Stimulated activated naive B cell treated with anti-CD40 and anti-IgM and Interleukin-4, amounts not matched to agents 10 μg/mL and 1 μg/mL and 100 μg/mL, for 72 hours (primary cell): ENCODE measurements around the gene PLA2G2D.

Source experiments
- ATAC-seq, 2 donors: fragments of 150-1000 bp; cut with Tn5 transposase; replicated peaks; 2 replicates each; pipeline ENCODE4 v1.10.0; 2021; ENCODE audit warnings: moderate library complexity in 1 of 2
- DNase-seq: peaks from one replicate; pipeline ENCODE4 v3.0.0; 2021
- H3K27ac Mint-ChIP-seq: one replicate; pipeline ENCODE4 v1.8.0; 2022; ENCODE audit warnings: mild to moderate bottlenecking, mixed read lengths
- H3K27me3 Mint-ChIP-seq, 2 donors: one replicate each; pipeline ENCODE4 v1.8.0; 2022; ENCODE audit warnings: mixed read lengths in 2 of 2
- H3K36me3 Mint-ChIP-seq, 2 donors: one replicate each; pipeline ENCODE4 v1.8.0; 2022; ENCODE audit warnings: mixed read lengths in 2 of 2, mild to moderate bottlenecking in 1 of 2
- H3K4me1 Mint-ChIP-seq, 2 donors: one replicate each; pipeline ENCODE4 v1.8.0; 2022; ENCODE audit warnings: mixed read lengths in 2 of 2, mild to moderate bottlenecking in 1 of 2
- H3K4me3 Mint-ChIP-seq, 2 donors: one replicate each; pipeline ENCODE4 v1.8.0; 2022; ENCODE audit warnings: mild to moderate bottlenecking in 2 of 2, mixed read lengths in 2 of 2, moderate library complexity in 1 of 2
- H3K9me3 Mint-ChIP-seq, 2 donors: one replicate each; pipeline ENCODE4 v1.8.0; 2022; ENCODE audit warnings: mixed read lengths in 2 of 2, mild to moderate bottlenecking in 1 of 2

PLA2G2D gene

GRCh38 chr1:20114021-20114648 lies 5.2 kb downstream of the PLA2G2D start:
- Mint-ChIP-seq H3K36me3 (no peaks in the 10 kb centered on the region), H3K27ac (no peak overlapping the region), H3K9me3 (no peaks in the 10 kb centered on the region), H3K4me1 (peaks cover 22 to 23% of the 10 kb centered on the region in 2 donors), H3K4me3 (no peak overlapping the region), H3K27me3 (peaks cover 0 to 5% of the 10 kb centered on the region in 2 donors)
- ATAC-seq = no peak
- DNase-seq = no peak

- peaks cover 11 to 13% of the 10 kb centered on the region in 2 donors for H3K4me1 Mint-ChIP-seq
- H3K36me3 Mint-ChIP-seq = no peaks in the 10 kb centered on the region
- DNase-seq = no peak
- H3K27me3 Mint-ChIP-seq = peaks cover 5 to 12% of the 10 kb centered on the region in 2 donors
- no peak overlapping the region for H3K4me3 Mint-ChIP-seq
- ATAC-seq = no peak
- H3K27ac Mint-ChIP-seq = no peak overlapping the region
- H3K9me3 Mint-ChIP-seq = no peaks in the 10 kb centered on the region
Measured at GRCh38 chr1:20112279-20113000, 6.9 kb downstream of the PLA2G2D start.

GRCh38 chr1:20111452-20111851 lies 7.9 kb downstream of the PLA2G2D start:
- Mint-ChIP-seq H3K36me3 (no peaks in the 10 kb centered on the region), H3K4me1 (peaks cover 6 to 8% of the 10 kb centered on the region in 2 donors), H3K4me3 (no peak overlapping the region), H3K9me3 (no peaks in the 10 kb centered on the region), H3K27ac (no peak overlapping the region), H3K27me3 (peaks cover 5 to 16% of the 10 kb centered on the region in 2 donors)
- DNase-seq = no peak
- no peak for ATAC-seq

- H3K4me3 Mint-ChIP-seq = no peak overlapping the region
- DNase-seq (no peak), ATAC-seq (no peak)
- H3K27me3 Mint-ChIP-seq = peaks cover 5 to 18% of the 10 kb centered on the region in 2 donors
- H3K36me3 Mint-ChIP-seq = no peaks in the 10 kb centered on the region
- H3K4me1 Mint-ChIP-seq = peaks cover 6 to 8% of the 10 kb centered on the region in 2 donors
- no peak overlapping the region for H3K27ac Mint-ChIP-seq
- H3K9me3 Mint-ChIP-seq = no peaks in the 10 kb centered on the region
Measured at GRCh38 chr1:20110679-20111078, 8.7 kb downstream of the PLA2G2D start.

GRCh38 chr1:20109223-20109856 lies 10.0 kb downstream of the PLA2G2D start:
- H3K9me3 Mint-ChIP-seq = no peaks in the 10 kb centered on the region
- no peaks in the 10 kb centered on the region for H3K36me3 Mint-ChIP-seq
- DNase-seq (no peak), ATAC-seq (no peak)
- no peak overlapping the region for H3K4me3 Mint-ChIP-seq
- peaks cover 5 to 18% of the 10 kb centered on the region in 2 donors for H3K27me3 Mint-ChIP-seq
- H3K4me1 Mint-ChIP-seq = peaks cover 0 to 6% of the 10 kb centered on the region in 2 donors
- no peak overlapping the region for H3K27ac Mint-ChIP-seq

- Mint-ChIP-seq H3K27me3 (peaks cover 10 to 23% of the 10 kb centered on the region in 2 donors), H3K4me3 (no peak overlapping the region), H3K9me3 (no peaks in the 10 kb centered on the region), H3K4me1 (peaks cover 0 to 6% of the 10 kb centered on the region in 2 donors), H3K27ac (no peak overlapping the region), H3K36me3 (no peaks in the 10 kb centered on the region)
- DNase-seq (no peak), ATAC-seq (no peak)
Measured at GRCh38 chr1:20108366-20109123, 10.8 kb downstream of the PLA2G2D start.

GRCh38 chr1:20107796-20108195 lies 11.5 kb downstream of the PLA2G2D start:
- no peak for ATAC-seq
- no peak overlapping the region for H3K27ac Mint-ChIP-seq
- H3K36me3 Mint-ChIP-seq = no peaks in the 10 kb centered on the region
- H3K9me3 Mint-ChIP-seq = no peaks in the 10 kb centered on the region
- H3K4me3 Mint-ChIP-seq = no peak overlapping the region
- DNase-seq = no peak
- H3K4me1 Mint-ChIP-seq = peaks cover 0 to 3% of the 10 kb centered on the region in 2 donors
- peaks cover 10 to 23% of the 10 kb centered on the region in 2 donors for H3K27me3 Mint-ChIP-seq

GRCh38 chr1:20107351-20107750 lies 12.0 kb downstream of the PLA2G2D start:
- no peak for ATAC-seq
- no peak for DNase-seq
- H3K36me3 Mint-ChIP-seq = no peaks in the 10 kb centered on the region
- H3K27ac Mint-ChIP-seq = no peak overlapping the region
- no peaks in the 10 kb centered on the region for H3K9me3 Mint-ChIP-seq
- H3K4me3 Mint-ChIP-seq = no peak overlapping the region
- H3K27me3 Mint-ChIP-seq = peaks cover 10 to 23% of the 10 kb centered on the region in 2 donors
- peaks cover 0 to 2% of the 10 kb centered on the region in 2 donors for H3K4me1 Mint-ChIP-seq

GRCh38 chr1:20105856-20106255 lies 13.5 kb downstream of the PLA2G2D start:
- no peaks in the 10 kb centered on the region for H3K9me3 Mint-ChIP-seq
- no peak for ATAC-seq
- no peak overlapping the region for H3K27ac Mint-ChIP-seq
- peaks cover 3 to 6% of the 10 kb centered on the region in 2 donors for H3K4me1 Mint-ChIP-seq
- no peak overlapping the region for H3K4me3 Mint-ChIP-seq
- no peaks in the 10 kb centered on the region for H3K36me3 Mint-ChIP-seq
- DNase-seq = no peak
- peaks cover 10 to 23% of the 10 kb centered on the region in 2 donors for H3K27me3 Mint-ChIP-seq

- DNase-seq = no peak
- Mint-ChIP-seq H3K4me3 (no peak overlapping the region), H3K27ac (no peak overlapping the region), H3K4me1 (peaks cover 3 to 17% of the 10 kb centered on the region in 2 donors), H3K36me3 (no peaks in the 10 kb centered on the region), H3K9me3 (no peaks in the 10 kb centered on the region), H3K27me3 (peaks cover 4 to 11% of the 10 kb centered on the region in 2 donors)
- ATAC-seq = no peak
Measured at GRCh38 chr1:20102875-20103274, 16.5 kb downstream of the PLA2G2D start.

- DNase-seq (peak; percentile 43), ATAC-seq (peak; percentile 80 to 88)
- peaks cover 4 to 5% of the 10 kb centered on the region in 2 donors for H3K27me3 Mint-ChIP-seq
- H3K4me3 Mint-ChIP-seq = no peak overlapping the region
- no peaks in the 10 kb centered on the region for H3K36me3 Mint-ChIP-seq
- no peaks in the 10 kb centered on the region for H3K9me3 Mint-ChIP-seq
- peaks cover 3 to 17% of the 10 kb centered on the region in 2 donors for H3K4me1 Mint-ChIP-seq
- H3K27ac Mint-ChIP-seq = no peak overlapping the region
Measured at GRCh38 chr1:20100632-20101355, 18.5 kb downstream of the PLA2G2D start.

GRCh38 chr1:20099533-20099932 lies 19.8 kb downstream of the PLA2G2D start:
- ATAC-seq = peak; percentile 53 to 84
- peaks cover 3 to 17% of the 10 kb centered on the region in 2 donors for H3K4me1 Mint-ChIP-seq
- H3K4me3 Mint-ChIP-seq = no peak overlapping the region
- DNase-seq = no peak
- H3K36me3 Mint-ChIP-seq = no peaks in the 10 kb centered on the region
- H3K27me3 Mint-ChIP-seq = peaks cover 4 to 6% of the 10 kb centered on the region in 2 donors
- no peak overlapping the region for H3K27ac Mint-ChIP-seq
- H3K9me3 Mint-ChIP-seq = no peaks in the 10 kb centered on the region

GRCh38 chr1:20096840-20097447 lies 22.4 kb downstream of the PLA2G2D start:
- Mint-ChIP-seq H3K27me3 (peaks cover 4 to 10% of the 10 kb centered on the region in 2 donors), H3K36me3 (no peaks in the 10 kb centered on the region)
- no peak for ATAC-seq

More at GRCh38 chr1:20096840-20097447, 22.4 kb downstream of the PLA2G2D start:
- Mint-ChIP-seq H3K27ac (no peak overlapping the region), H3K4me1 (peaks cover 3 to 17% of the 10 kb centered on the region in 2 donors), H3K4me3 (no peak overlapping the region), H3K9me3 (no peaks in the 10 kb centered on the region)
- no peak for DNase-seq
